ENCODE data around the gene SLC35A3.

DNA sequence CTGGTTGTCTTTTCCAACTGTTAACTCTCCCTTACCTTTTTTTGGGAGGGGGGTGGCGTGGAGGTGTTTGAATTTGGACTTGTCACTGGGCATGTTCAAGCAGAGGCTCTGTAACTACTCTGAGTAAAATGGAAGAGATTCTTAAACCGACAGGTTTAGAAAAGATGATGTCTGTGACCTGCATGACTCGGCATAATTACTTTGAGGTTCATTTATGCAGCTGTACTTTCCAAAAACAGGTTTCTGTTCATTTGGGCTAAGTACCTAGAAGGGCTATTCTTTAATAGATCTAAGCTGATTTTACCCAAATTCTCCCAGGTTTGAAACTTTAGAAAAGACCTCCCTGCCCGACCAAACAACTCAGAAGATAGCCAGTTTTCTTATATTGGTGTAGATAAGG, 80.3 kb downstream of the SLC35A3 start:
- TF ChIP-seq, protein P1, sequence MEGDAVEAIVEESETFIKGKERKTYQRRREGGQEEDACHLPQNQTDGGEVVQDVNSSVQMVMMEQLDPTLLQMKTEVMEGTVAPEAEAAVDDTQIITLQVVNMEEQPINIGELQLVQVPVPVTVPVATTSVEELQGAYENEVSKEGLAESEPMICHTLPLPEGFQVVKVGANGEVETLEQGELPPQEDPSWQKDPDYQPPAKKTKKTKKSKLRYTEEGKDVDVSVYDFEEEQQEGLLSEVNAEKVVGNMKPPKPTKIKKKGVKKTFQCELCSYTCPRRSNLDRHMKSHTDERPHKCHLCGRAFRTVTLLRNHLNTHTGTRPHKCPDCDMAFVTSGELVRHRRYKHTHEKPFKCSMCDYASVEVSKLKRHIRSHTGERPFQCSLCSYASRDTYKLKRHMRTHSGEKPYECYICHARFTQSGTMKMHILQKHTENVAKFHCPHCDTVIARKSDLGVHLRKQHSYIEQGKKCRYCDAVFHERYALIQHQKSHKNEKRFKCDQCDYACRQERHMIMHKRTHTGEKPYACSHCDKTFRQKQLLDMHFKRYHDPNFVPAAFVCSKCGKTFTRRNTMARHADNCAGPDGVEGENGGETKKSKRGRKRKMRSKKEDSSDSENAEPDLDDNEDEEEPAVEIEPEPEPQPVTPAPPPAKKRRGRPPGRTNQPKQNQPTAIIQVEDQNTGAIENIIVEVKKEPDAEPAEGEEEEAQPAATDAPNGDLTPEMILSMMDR (IDR thresholded peaks at IDR 0.05): no peak
- TF ChIP-seq POLR2A (IDR thresholded peaks at IDR 0.05): no peak
